ENCODE measurements around the gene INPP5J.

INPP5J gene

DNA sequence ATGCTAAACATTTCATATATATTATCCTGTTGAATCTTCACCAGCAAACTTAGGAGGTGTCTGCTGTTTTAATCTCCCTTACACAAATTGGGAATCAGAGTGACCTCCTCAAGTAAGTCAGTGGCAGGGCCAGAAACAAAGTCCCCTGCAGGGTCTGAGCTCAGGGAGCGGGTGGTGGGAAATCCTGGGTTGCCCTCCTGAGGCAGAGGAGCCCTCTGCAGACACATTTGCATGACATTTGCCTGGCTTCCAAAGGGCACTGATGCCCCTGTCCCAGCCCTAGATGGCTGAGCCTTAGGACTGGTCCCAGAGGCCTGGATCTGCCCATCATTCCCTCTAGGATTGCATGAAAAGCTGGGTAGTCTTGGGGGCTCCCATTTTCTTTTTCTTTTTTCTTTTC, 2.1 kb upstream of the INPP5J start:
- H3K9me3 ChIP-seq (ENCODE audit: control insufficient read depth, insufficient read depth, low read depth, low read length) = no peaks in the 10 kb centered on the region
- no peak overlapping the region for H3K27ac ChIP-seq (ENCODE audit: extremely low read depth, low read depth, low read length)
- H3K4me3 ChIP-seq (ENCODE audit: low read depth, low read length) = no peak overlapping the region
- no peaks in the 10 kb centered on the region for H3K36me3 ChIP-seq (ENCODE audit: control insufficient read depth in 2 of 2, insufficient read depth in 1 of 2, low read length in 2 of 2)
- no peak for TF ChIP-seq ZNF274 (IDR thresholded peaks at IDR 0.05; ENCODE audit: low read length)
- TF ChIP-seq ZNF274 (tag by site-specific recombination; IDR thresholded peaks at IDR 0.05; ENCODE audit: borderline replicate concordance) = no peak
- no peak for TF ChIP-seq ZNF660 (tag by site-specific recombination; IDR thresholded peaks at IDR 0.05)
- ChIA-PET POLR2A (interaction anchor here (0.6 to 1.2 kb wide), 2 partner anchors 13 to 486 kb away, joined by 3 to 4 read pairs; partner anchors contain the start of gene SELENOM), CTCF (interaction anchor here (0.6 to 1.0 kb wide), 3 partner anchors 9 to 193 kb away, joined by 3 to 4 read pairs (median 3); partner anchors contain the start of gene SELENOM)
- 0 out of 2 replicates have a peak, but pooled peaks cover 2% of the 10 kb centered on the region for H3K4me1 ChIP-seq (ENCODE audit: control insufficient read depth, insufficient read depth, low read length)

DNA sequence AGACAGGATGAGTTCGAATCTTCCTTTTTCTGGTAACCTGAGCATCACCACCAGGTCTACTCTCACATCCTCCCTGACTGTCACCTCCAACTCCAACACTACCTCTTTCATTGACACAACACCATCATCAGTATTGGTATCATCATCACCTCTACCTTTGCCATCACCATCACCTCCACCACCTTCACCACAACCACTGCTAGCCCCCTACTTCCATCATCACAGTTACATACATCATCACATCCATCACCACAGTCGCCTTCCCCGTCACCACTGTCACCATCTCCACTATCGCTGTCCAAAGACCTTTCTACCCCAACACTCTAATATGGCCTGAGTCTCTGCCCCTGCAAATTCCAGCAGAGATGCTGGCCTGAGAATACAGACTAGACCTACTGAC, 1.4 kb upstream of the INPP5J start:
- Histone ChIP-seq H3K27ac (ENCODE audit: extremely low read depth, low read depth, low read length) (no peak overlapping the region), H3K9me3 (ENCODE audit: control insufficient read depth, insufficient read depth, low read depth, low read length) (no peaks in the 10 kb centered on the region), H3K4me1 (ENCODE audit: control insufficient read depth, insufficient read depth, low read length) (0 out of 2 replicates have a peak, but pooled peaks cover 2% of the 10 kb centered on the region), H3K4me3 (ENCODE audit: low read depth, low read length) (no peak overlapping the region), H3K36me3 (ENCODE audit: control insufficient read depth in 2 of 2, insufficient read depth in 1 of 2, low read length in 2 of 2) (no peaks in the 10 kb centered on the region)
- ChIA-PET CTCF (interaction anchor here (0.6 to 1.3 kb wide), 4 partner anchors 13 to 1815 kb away, joined by 3 to 4 read pairs (median 3); no protein-coding TSS in a partner anchor), POLR2A (no interaction called here)
- TF ChIP-seq ZNF48 (tag by site-specific recombination; IDR thresholded peaks at IDR 0.05) (no peak), SALL2 (tag by site-specific recombination; IDR thresholded peaks at IDR 0.05; ENCODE audit: borderline replicate concordance) (no peak), PRDM1 (tag by site-specific recombination; IDR thresholded peaks at IDR 0.05) (peak; percentile 77), ZNF785 (tag by site-specific recombination; IDR thresholded peaks at IDR 0.05) (peak; percentile 64; the same call in 1 of the 2 replicates)

DNA sequence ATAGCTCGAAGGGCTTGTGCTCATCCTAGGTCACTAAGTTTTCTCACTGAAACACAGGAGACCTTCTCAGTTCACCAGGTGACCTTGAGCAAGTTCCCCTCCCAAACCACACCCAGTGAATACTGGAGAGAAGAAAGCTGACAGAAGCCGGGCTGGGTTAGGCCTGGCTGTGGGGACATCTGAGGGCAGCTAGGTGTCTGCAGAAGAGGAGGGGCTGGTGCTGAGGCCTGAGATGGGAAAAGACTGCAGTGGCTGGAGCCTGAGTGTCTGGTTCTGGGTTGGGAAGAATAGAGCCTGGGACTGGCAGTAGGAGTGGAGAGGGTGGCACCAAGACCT, 602 bp upstream of the INPP5J start:
- Histone ChIP-seq H3K27ac (ENCODE audit: extremely low read depth, low read depth, low read length) (no peak overlapping the region; the same call in 1 of the 2 replicates), H3K36me3 (ENCODE audit: control insufficient read depth in 2 of 2, insufficient read depth in 1 of 2, low read length in 2 of 2) (no peaks in the 10 kb centered on the region), H3K4me1 (ENCODE audit: control insufficient read depth, insufficient read depth, low read length) (0 out of 2 replicates have a peak, but pooled peaks cover 2% of the 10 kb centered on the region), H3K4me3 (ENCODE audit: low read depth, low read length) (no peak overlapping the region), H3K9me3 (ENCODE audit: control insufficient read depth, insufficient read depth, low read depth, low read length) (no peaks in the 10 kb centered on the region)
- TF ChIP-seq ZNF23 (tag by site-specific recombination; IDR thresholded peaks at IDR 0.05; ENCODE audit: borderline replicate concordance) (no peak), ZNF335 (tag by site-specific recombination; conservative IDR thresholded peaks at IDR 0.05) (no peak), ZEB2 (tag by site-specific recombination; IDR thresholded peaks at IDR 0.05) (no peak), ZNF626 (tag by site-specific recombination; IDR thresholded peaks at IDR 0.05) (no peak), KLF1 (tag by site-specific recombination; IDR thresholded peaks at IDR 0.05) (peak; percentile 56; the same call in 1 of the 2 replicates), ZNF138 (tag by site-specific recombination; IDR thresholded peaks at IDR 0.05; ENCODE audit: borderline replicate concordance) (no peak), ZNF366 (tag by site-specific recombination; conservative IDR thresholded peaks at IDR 0.05) (no peak)
- TF ChIP-seq, protein P1, sequence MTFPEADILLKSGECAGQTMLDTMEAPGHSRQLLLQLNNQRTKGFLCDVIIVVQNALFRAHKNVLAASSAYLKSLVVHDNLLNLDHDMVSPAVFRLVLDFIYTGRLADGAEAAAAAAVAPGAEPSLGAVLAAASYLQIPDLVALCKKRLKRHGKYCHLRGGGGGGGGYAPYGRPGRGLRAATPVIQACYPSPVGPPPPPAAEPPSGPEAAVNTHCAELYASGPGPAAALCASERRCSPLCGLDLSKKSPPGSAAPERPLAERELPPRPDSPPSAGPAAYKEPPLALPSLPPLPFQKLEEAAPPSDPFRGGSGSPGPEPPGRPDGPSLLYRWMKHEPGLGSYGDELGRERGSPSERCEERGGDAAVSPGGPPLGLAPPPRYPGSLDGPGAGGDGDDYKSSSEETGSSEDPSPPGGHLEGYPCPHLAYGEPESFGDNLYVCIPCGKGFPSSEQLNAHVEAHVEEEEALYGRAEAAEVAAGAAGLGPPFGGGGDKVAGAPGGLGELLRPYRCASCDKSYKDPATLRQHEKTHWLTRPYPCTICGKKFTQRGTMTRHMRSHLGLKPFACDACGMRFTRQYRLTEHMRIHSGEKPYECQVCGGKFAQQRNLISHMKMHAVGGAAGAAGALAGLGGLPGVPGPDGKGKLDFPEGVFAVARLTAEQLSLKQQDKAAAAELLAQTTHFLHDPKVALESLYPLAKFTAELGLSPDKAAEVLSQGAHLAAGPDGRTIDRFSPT (tag by site-specific recombination; IDR thresholded peaks at IDR 0.05) = 0 out of 2 replicates have a peak, but pooled peaks have one; percentile 40
- TF ChIP-seq, protein P2, sequence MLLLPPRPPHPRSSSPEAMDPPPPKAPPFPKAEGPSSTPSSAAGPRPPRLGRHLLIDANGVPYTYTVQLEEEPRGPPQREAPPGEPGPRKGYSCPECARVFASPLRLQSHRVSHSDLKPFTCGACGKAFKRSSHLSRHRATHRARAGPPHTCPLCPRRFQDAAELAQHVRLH (tag by site-specific recombination; IDR thresholded peaks at IDR 0.05) = no peak
- TF ChIP-seq, protein P3, sequence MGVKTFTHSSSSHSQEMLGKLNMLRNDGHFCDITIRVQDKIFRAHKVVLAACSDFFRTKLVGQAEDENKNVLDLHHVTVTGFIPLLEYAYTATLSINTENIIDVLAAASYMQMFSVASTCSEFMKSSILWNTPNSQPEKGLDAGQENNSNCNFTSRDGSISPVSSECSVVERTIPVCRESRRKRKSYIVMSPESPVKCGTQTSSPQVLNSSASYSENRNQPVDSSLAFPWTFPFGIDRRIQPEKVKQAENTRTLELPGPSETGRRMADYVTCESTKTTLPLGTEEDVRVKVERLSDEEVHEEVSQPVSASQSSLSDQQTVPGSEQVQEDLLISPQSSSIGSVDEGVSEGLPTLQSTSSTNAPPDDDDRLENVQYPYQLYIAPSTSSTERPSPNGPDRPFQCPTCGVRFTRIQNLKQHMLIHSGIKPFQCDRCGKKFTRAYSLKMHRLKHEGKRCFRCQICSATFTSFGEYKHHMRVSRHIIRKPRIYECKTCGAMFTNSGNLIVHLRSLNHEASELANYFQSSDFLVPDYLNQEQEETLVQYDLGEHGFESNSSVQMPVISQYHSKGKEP (tag by site-specific recombination; IDR thresholded peaks at IDR 0.05) = no peak
- TF ChIP-seq, protein P4, sequence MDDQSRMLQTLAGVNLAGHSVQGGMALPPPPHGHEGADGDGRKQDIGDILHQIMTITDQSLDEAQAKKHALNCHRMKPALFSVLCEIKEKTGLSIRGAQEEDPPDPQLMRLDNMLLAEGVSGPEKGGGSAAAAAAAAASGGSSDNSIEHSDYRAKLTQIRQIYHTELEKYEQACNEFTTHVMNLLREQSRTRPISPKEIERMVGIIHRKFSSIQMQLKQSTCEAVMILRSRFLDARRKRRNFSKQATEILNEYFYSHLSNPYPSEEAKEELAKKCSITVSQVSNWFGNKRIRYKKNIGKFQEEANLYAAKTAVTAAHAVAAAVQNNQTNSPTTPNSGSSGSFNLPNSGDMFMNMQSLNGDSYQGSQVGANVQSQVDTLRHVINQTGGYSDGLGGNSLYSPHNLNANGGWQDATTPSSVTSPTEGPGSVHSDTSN (CRISPR knock-in tag; IDR thresholded peaks at IDR 0.05) = no peak
- POLR2A ChIA-PET = interaction anchor here (0.6 to 1.5 kb wide), 7 partner anchors 14 to 698 kb away, joined by 3 to 7 read pairs (median 5); partner anchors contain the start of genes LIMK2, MORC2, RNF185 and SELENOM
- CTCF ChIA-PET = interaction anchor here (0.7 to 1.3 kb wide), 5 partner anchors 14 to 1816 kb away, joined by 3 to 5 read pairs (median 3); partner anchors contain the start of gene SELENOM

All from HEK293 (cell line).